ENCODE data around the gene PHF2. TPM values are rescaled to one million over a fixed set of nuclear protein-coding genes. Genes with fewer than 3 reads are reported as not detected.
A peak's percentile ranks its signal among the peaks of the same experiment; 100 is the strongest.

The PHF2 gene
- total and polyA plus RNA-seq, 10 donors, result 11.2 to 46.2 (median 31.0) TPM

DNA sequence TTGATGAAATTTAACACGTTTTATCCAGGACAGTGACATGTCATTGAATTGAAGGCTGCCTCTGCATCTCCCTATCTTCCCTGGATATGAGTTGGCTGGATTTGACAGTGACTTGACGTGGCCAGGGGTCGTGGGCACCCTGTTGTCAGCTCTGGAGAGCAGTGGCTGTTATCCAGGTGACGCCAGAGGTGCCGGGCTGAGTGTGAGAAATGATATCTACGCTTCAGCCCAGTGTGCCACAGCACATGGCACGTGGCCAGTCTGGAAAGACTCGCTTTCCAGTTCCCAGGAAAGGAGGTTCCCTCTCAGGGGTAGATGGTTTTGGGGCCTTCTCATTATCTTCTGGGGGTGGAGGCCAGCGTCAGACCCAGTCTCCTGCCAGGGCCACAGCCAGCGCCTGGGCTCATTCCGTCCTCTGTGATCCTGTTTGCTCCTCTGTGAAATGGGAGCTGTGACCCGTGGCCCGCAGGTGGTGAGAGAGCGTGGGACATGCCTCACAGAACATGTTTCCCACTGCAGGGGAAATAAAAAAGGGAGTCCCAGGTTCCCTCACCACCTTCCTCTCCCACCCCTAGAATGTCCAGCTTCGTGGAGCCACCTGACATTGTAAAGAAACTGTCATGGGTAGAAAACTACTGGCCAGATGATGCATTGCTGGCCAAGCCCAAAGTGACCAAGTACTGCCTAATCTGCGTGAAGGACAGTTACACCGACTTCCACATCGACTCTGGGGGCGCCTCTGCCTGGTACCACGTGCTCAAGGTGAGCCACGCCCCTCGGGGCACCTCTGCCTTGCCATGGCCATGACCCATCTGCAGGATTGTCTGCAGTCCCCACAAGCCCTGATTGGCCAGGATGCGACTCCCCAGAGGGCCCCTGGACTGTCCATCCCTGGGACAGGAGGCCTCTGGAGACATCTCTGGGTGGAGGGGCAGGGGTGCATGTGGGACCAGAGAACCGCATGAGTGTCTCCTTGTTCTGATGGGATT, 76.5 kb downstream of the PHF2 start:
- intact Hi-C loops (cut with DNase I; ENCODE audit: low total_unique reads), result no loop called here
- Histone ChIP-seq H3K27ac (no peak overlapping the region), H3K4me3 (no peak overlapping the region), H3K36me3 (peaks cover 4 to 100% (median 80%) of the 10 kb centered on the region in 6 donors), H3K4me1 (peaks cover 0 to 4% (median 0%) of the 10 kb centered on the region in 6 donors), H3K27me3 (replicated peaks in 1 of 7) (no peaks in the 10 kb centered on the region), H3K9me3 (no peaks in the 10 kb centered on the region)
- 92 to 96% (median 94%) methylated on average over 20 to 24 of the region's 24 CpGs for WGBS, 5 donors
- peak; percentile 62 for DNase-seq
- TF ChIP-seq POLR2AphosphoS5 (IDR thresholded peaks at IDR 0.05) (no peak), POLR2A (IDR thresholded peaks at IDR 0.05) (no peak)
- TF ChIP-seq, protein P1, sequence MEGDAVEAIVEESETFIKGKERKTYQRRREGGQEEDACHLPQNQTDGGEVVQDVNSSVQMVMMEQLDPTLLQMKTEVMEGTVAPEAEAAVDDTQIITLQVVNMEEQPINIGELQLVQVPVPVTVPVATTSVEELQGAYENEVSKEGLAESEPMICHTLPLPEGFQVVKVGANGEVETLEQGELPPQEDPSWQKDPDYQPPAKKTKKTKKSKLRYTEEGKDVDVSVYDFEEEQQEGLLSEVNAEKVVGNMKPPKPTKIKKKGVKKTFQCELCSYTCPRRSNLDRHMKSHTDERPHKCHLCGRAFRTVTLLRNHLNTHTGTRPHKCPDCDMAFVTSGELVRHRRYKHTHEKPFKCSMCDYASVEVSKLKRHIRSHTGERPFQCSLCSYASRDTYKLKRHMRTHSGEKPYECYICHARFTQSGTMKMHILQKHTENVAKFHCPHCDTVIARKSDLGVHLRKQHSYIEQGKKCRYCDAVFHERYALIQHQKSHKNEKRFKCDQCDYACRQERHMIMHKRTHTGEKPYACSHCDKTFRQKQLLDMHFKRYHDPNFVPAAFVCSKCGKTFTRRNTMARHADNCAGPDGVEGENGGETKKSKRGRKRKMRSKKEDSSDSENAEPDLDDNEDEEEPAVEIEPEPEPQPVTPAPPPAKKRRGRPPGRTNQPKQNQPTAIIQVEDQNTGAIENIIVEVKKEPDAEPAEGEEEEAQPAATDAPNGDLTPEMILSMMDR (IDR thresholded peaks at IDR 0.05 in 8 of 11, conservative IDR thresholded peaks at IDR 0.05 in 3 of 11), result no peak

- H3K4me1 ChIP-seq, result peaks cover 0 to 4% (median 0%) of the 10 kb centered on the region in 6 donors
- 89 to 94% (median 92%) methylated on average over 3 of the region's 3 CpGs for WGBS, 5 donors
- peak; percentile 31 for DNase-seq
Measured at GRCh38 chr9:93653760-93654159, 77.4 kb downstream of the PHF2 start.

GRCh38 chr9:93654351-93654961, 78.1 kb downstream of the PHF2 start:
- peak; percentile 64 for DNase-seq
- H3K4me3 ChIP-seq, result no peak overlapping the region
- peaks cover 4 to 100% (median 76%) of the 10 kb centered on the region in 6 donors for H3K36me3 ChIP-seq
- H3K27me3 ChIP-seq (replicated peaks in 1 of 7), result no peaks in the 10 kb centered on the region
- peaks cover 0 to 4% (median 0%) of the 10 kb centered on the region in 6 donors for H3K4me1 ChIP-seq
- 96 to 99% (median 98%) methylated on average over 14 to 21 of the region's 21 CpGs for WGBS, 5 donors
- intact Hi-C loops (cut with DNase I; ENCODE audit: low total_unique reads), result no loop called here
- TF ChIP-seq POLR2AphosphoS5 (IDR thresholded peaks at IDR 0.05) (no peak), POLR2A (IDR thresholded peaks at IDR 0.05) (no peak)
- TF ChIP-seq, protein P1 (IDR thresholded peaks at IDR 0.05 in 8 of 11, conservative IDR thresholded peaks at IDR 0.05 in 3 of 11), result no peak
- no peak overlapping the region for H3K27ac ChIP-seq
- H3K9me3 ChIP-seq, result no peaks in the 10 kb centered on the region

More at GRCh38 chr9:93653760-93654159, 77.4 kb downstream of the PHF2 start:
- Histone ChIP-seq H3K27me3 (replicated peaks in 1 of 7) (no peaks in the 10 kb centered on the region), H3K36me3 (peaks cover 4 to 100% (median 76%) of the 10 kb centered on the region in 6 donors), H3K27ac (no peak overlapping the region), H3K9me3 (no peaks in the 10 kb centered on the region), H3K4me3 (no peak overlapping the region)
- intact Hi-C loops (cut with DNase I; ENCODE audit: low total_unique reads), result no loop called here
- TF ChIP-seq, protein P1 (IDR thresholded peaks at IDR 0.05 in 8 of 11, conservative IDR thresholded peaks at IDR 0.05 in 3 of 11), result no peak
- TF ChIP-seq POLR2A (IDR thresholded peaks at IDR 0.05), result no peak
- no peak for TF ChIP-seq POLR2AphosphoS5 (IDR thresholded peaks at IDR 0.05)

Measured in spleen (tissue), 11 donors.